Kidney glomerular epithelial cell (primary cell): ENCODE measurements around the gene C1R.

Source experiments
- DNase-seq: peaks from one replicate; lab custom pipeline; 2025; lab: John Stamatoyannopoulos, UW

Gene C1R

DNA sequence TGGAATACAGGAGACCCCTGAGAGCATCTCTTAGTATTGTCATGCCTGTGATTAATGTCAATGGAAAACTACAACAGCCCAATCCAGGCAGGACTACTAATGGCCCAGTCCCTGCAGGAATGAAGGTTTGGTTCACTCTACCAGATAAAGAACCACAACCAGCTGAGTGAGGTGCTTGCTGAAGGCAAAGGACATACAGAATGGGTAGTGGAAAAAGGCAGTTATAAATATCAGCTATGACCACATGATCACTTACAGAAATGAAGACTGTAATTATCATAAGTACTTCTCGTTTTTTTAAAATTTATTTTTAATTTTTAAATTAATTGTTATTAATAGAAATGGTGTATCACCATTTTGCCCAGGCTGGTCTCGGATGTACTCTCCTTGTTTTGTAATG lies 56.8 kb downstream of the C1R start:
- DNase-seq = no peak

DNA sequence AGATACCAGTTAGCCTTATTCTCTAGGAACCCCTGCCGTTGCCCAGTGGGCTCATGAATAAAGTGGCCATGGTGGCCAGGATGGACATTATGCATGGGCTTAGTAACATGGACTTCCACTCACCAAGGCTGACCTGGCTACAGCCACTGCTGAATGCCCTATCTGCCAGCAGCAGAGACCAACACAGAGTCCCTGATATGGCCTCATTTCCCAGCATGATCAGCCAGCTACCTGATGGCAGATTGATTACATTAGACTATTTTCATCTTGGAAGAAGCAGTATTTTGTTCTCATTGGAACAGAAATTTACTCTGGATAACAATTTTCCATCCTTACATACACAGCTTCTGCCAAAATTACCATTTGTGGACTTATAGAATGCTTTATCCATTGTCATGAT lies 57.8 kb downstream of the C1R start:
- DNase-seq = no peak

DNA sequence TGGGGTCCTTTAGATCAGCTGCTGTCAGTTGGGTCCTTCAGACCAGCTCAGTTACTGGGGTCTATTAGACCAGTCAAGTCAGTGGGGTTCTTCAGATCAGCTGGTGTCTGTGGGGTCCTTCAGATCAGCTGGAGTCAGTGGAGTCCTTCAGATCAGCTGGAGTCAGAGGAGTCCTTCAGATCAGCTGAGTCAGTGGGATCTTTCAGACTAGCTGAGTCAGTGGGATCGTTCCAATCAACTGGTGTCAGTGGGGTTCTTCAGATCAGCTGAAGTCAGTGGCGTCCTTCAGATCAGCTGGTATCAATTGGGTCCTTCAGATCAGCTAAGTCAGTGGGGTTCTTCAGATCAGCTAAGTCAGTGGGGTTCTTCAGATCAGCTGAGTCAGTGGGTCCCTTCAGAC lies 59.3 kb downstream of the C1R start:
- DNase-seq = no peak

DNA sequence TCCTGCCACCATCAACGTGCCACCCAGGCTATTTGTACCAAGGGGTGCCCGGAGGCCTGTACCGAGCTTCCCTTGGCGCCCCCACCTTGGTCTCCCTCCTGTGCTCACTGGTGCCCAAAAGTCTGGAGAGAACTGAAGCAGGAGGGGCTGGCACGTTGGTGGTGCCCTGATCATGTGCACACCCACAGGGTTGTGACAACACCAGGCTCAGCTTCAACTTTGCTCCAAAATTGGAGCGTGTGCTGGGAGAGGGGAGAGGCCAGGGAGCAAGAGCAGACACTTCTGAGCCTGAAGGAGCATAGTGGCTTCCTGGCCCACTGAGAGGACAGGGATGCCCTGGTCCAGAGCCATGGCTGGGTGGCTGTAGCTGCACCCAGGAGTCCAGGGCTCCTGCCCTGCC lies 60.9 kb downstream of the C1R start:
- DNase-seq = no peak
